HEK293 (cell line): ENCODE data around the gene STON2.

Source experiments
- CTCF ChIA-PET: fragments of 350-600 bp; formaldehyde crosslinking; extraction: SDS; loops from one replicate; lab custom pipeline; 2021; ENCODE audit warnings: antibody characterized with exemption; lab: Yijun Ruan, JAX
- POLR2A ChIA-PET: fragments of 300-600 bp; formaldehyde crosslinking; extraction: SDS; loops from one replicate; lab custom pipeline; 2020; ENCODE audit warnings: antibody characterized with exemption, inconsistent platforms; lab: Yijun Ruan, JAX
- H3K27ac ChIP-seq: fragments of 200-500 bp; sonication (Bioruptor generic); 2 replicates; pipeline ENCODE4 v1.5.1; 2014; ENCODE audit warnings: low read depth, low read length, control low read depth, inconsistent platforms; ENCODE audit errors: extremely low read depth
- H3K36me3 ChIP-seq, 2 experiments: fragments of 200-500 bp in 1 of 2; sonication (Bioruptor generic) in 1 of 2; 1 replicate in 1 of 2; 2 replicates in 1 of 2; pipeline ENCODE4 v1.5.1; 2014 to 2017; ENCODE audit warnings: inconsistent platforms in 2 of 2, low read length in 2 of 2; ENCODE audit not compliant: control insufficient read depth in 2 of 2, insufficient read depth in 1 of 2
- H3K4me1 ChIP-seq: fragments of 200-500 bp; sonication (Bioruptor generic); 2 replicates; pipeline ENCODE4 v1.5.1; 2014; ENCODE audit warnings: mild to moderate bottlenecking, low read length, inconsistent platforms; ENCODE audit not compliant: control insufficient read depth, insufficient read depth
- H3K4me3 ChIP-seq: 2 replicates; pipeline ENCODE4 v1.5.1; 2011; ENCODE audit warnings: low read depth, mild to moderate bottlenecking, control low read depth, low read length, moderate library complexity
- H3K9me3 ChIP-seq: fragments of 200-500 bp; sonication (Bioruptor generic); 2 replicates; pipeline ENCODE4 v1.5.1; 2014; ENCODE audit warnings: low read depth, low read length, inconsistent platforms; ENCODE audit not compliant: control insufficient read depth, insufficient read depth
- ELK4 ChIP-seq: IDR thresholded peaks from 2 replicates; pipeline ENCODE4 v1.6.1; 2011; ENCODE audit warnings: mild to moderate bottlenecking, low read depth, low read length, borderline replicate concordance
- GFI1B ChIP-seq: fragments of 450-650 bp; formaldehyde crosslinking; IDR thresholded peaks from 2 replicates; pipeline ENCODE4 v1.5.1; 2016; ENCODE audit warnings: missing biosample characterization, missing genetic modification characterization
- KLF17 ChIP-seq: fragments of 450-650 bp; formaldehyde crosslinking; IDR thresholded peaks from 2 replicates; pipeline ENCODE4 v1.5.1; 2016; ENCODE audit warnings: missing biosample characterization, missing genetic modification characterization
- OVOL3 ChIP-seq: fragments of 450-650 bp; formaldehyde crosslinking; IDR thresholded peaks from 2 replicates; pipeline ENCODE4 v1.5.1; 2016; ENCODE audit warnings: missing biosample characterization, missing genetic modification characterization
- ZBTB11 ChIP-seq: fragments of 450-650 bp; formaldehyde crosslinking; conservative IDR thresholded peaks from 2 replicates; pipeline ENCODE4 v1.5.1; 2016; ENCODE audit warnings: low read depth, missing biosample characterization, missing genetic modification characterization
- ZIC2 ChIP-seq: fragments of 450-650 bp; formaldehyde crosslinking; IDR thresholded peaks from 2 replicates; pipeline ENCODE4 v1.5.1; 2016; ENCODE audit warnings: missing biosample characterization, missing genetic modification characterization
- ZNF23 ChIP-seq: fragments of 450-650 bp; formaldehyde crosslinking; IDR thresholded peaks from 2 replicates; pipeline ENCODE4 v1.5.1; 2016; ENCODE audit warnings: missing biosample characterization, missing genetic modification characterization, borderline replicate concordance
- ZNF248 ChIP-seq: fragments of 450-650 bp; formaldehyde crosslinking; IDR thresholded peaks from 2 replicates; pipeline ENCODE4 v1.5.1; 2017; ENCODE audit warnings: missing biosample characterization, missing genetic modification characterization
- ZNF280D ChIP-seq: fragments of 450-650 bp; formaldehyde crosslinking; IDR thresholded peaks from 2 replicates; pipeline ENCODE4 v1.5.1; 2016; ENCODE audit warnings: missing biosample characterization, missing genetic modification characterization
- ZNF341 ChIP-seq: fragments of 450-650 bp; formaldehyde crosslinking; IDR thresholded peaks from 2 replicates; pipeline ENCODE4; 2016; ENCODE audit warnings: low read depth, missing biosample characterization, missing genetic modification characterization
- ZNF433 ChIP-seq: fragments of 450-650 bp; formaldehyde crosslinking; IDR thresholded peaks from 2 replicates; pipeline ENCODE4 v1.5.1; 2016; ENCODE audit warnings: missing biosample characterization, missing genetic modification characterization, low read depth
- ZNF585B ChIP-seq: fragments of 450-650 bp; formaldehyde crosslinking; IDR thresholded peaks from 2 replicates; pipeline ENCODE4 v1.5.1; 2016; ENCODE audit warnings: missing biosample characterization, missing genetic modification characterization
- ZNF624 ChIP-seq: fragments of 450-650 bp; formaldehyde crosslinking; IDR thresholded peaks from 2 replicates; pipeline ENCODE4 v1.5.1; 2017; ENCODE audit warnings: missing biosample characterization, missing genetic modification characterization
- ZNF660 ChIP-seq: fragments of 450-650 bp; IDR thresholded peaks from 2 replicates; pipeline ENCODE4 v1.5.1; 2018; ENCODE audit warnings: missing biosample characterization, mild to moderate bottlenecking, missing genetic modification characterization
- ZNF677 ChIP-seq: fragments of 450-650 bp; IDR thresholded peaks from 2 replicates; pipeline ENCODE4 v1.5.0; 2018; ENCODE audit warnings: missing biosample characterization, mild to moderate bottlenecking, missing genetic modification characterization, moderate library complexity
- ZNF768 ChIP-seq: fragments of 450-650 bp; formaldehyde crosslinking; IDR thresholded peaks from 2 replicates; pipeline ENCODE4 v1.5.1; 2018; ENCODE audit warnings: missing biosample characterization, mild to moderate bottlenecking, missing genetic modification characterization
- TF ChIP-seq, protein P1 (sequence below): fragments of 450-650 bp; formaldehyde crosslinking; IDR thresholded peaks from 2 replicates; pipeline ENCODE4 v1.5.1; 2017; ENCODE audit warnings: missing biosample characterization, missing genetic modification characterization
- TF ChIP-seq, protein P2 (sequence below): fragments of 450-650 bp; formaldehyde crosslinking; IDR thresholded peaks from 2 replicates; pipeline ENCODE4 v1.5.1; 2016; ENCODE audit warnings: missing biosample characterization, missing genetic modification characterization
- TF ChIP-seq, protein P3 (sequence below): fragments of 450-650 bp; formaldehyde crosslinking; IDR thresholded peaks from 2 replicates; pipeline ENCODE4 v1.5.1; 2016; ENCODE audit warnings: missing biosample characterization, missing genetic modification characterization, low read depth

The STON2 gene

DNA sequence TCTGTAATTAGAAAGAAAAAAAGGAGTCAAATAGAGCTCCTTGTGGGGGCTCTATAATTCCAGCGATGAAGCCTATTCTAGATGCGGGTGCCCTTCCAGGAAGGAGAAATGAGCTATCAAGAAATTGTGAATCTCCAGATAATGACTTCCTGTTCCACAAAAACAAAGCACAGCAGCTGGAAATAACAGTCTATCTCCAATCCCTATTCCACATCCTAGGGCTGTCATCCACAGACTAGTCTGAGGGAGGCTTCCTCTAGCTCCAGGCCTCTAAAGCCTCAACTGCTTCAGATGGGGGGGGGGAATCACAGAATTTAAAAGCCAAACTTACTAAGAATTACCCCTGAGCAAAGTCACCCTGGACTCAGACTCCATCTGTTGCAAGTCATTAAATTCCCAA, 102.0 kb downstream of the STON2 start (continued):
- TF ChIP-seq ZNF768 (tag by site-specific recombination), result no peak
- TF ChIP-seq, protein P1, sequence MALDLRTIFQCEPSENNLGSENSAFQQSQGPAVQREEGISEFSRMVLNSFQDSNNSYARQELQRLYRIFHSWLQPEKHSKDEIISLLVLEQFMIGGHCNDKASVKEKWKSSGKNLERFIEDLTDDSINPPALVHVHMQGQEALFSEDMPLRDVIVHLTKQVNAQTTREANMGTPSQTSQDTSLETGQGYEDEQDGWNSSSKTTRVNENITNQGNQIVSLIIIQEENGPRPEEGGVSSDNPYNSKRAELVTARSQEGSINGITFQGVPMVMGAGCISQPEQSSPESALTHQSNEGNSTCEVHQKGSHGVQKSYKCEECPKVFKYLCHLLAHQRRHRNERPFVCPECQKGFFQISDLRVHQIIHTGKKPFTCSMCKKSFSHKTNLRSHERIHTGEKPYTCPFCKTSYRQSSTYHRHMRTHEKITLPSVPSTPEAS (tag by site-specific recombination), result no peak
- TF ChIP-seq ZNF624 (tag by site-specific recombination), result no peak

DNA sequence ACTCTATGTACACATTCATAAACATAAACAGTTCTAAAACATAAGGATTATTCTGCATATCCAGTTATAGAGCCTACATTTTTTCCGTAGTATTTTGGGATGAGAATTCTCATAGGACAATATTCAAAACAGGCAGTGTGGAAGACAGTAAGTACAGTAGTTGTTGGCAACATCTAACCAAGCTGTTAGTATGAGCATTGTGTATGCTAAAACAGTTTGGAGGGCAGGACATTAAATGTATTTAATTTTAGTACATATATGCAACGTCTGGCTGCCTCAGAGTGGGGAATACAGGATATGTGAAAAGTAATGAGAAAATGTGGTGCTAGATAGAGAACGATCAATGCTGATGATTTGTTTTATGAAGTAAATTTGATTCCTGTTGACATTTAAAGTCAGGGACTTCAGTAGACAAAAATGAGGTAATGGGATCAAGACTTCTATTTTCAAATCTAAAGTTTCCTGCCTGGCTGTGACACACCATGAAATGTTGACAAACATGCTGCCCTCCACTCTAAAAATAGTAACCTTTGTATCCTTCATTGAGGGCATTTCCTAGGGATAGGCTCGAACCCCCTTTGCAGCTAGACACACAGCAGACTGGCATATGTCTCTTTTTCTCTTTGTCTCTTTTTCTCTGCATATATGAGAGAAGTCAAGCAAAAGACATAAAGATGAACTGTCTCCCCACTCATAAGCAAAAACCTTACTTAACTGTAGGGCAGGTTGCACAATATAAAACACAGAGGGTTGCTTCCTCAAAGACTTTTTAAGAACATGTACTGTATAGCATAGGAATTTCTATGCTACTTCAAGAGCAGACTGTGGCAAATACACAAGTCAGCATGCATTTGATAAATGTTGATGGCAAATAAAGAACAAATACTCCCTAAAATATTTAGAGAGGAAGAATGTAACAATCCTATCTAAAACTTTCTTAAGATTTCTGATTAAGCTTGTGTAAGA, 103.9 kb downstream of the STON2 start:
- ChIA-PET POLR2A (no interaction called here), CTCF (no interaction called here)
- H3K27ac ChIP-seq, result no peak overlapping the region
- TF ChIP-seq ZNF660 (tag by site-specific recombination) (no peak), ZNF433 (no peak), ELK4 (no peak), ZNF585B (no peak), ZNF341 (tag by site-specific recombination) (no peak), ZNF248 (no peak), ZNF677 (tag by site-specific recombination) (no peak), ZIC2 (tag by site-specific recombination) (no peak), ZNF280D (no peak), OVOL3 (tag by site-specific recombination) (no peak), GFI1B (no peak), ZNF23 (tag by site-specific recombination) (no peak), ZBTB11 (tag by site-specific recombination) (no peak), KLF17 (tag by site-specific recombination) (no peak)
- TF ChIP-seq, protein P2, sequence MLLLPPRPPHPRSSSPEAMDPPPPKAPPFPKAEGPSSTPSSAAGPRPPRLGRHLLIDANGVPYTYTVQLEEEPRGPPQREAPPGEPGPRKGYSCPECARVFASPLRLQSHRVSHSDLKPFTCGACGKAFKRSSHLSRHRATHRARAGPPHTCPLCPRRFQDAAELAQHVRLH (tag by site-specific recombination), result no peak
- TF ChIP-seq, protein P3, sequence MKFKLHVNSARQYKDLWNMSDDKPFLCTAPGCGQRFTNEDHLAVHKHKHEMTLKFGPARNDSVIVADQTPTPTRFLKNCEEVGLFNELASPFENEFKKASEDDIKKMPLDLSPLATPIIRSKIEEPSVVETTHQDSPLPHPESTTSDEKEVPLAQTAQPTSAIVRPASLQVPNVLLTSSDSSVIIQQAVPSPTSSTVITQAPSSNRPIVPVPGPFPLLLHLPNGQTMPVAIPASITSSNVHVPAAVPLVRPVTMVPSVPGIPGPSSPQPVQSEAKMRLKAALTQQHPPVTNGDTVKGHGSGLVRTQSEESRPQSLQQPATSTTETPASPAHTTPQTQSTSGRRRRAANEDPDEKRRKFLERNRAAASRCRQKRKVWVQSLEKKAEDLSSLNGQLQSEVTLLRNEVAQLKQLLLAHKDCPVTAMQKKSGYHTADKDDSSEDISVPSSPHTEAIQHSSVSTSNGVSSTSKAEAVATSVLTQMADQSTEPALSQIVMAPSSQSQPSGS (tag by site-specific recombination), result no peak
- H3K4me1 ChIP-seq, result no peaks in the 10 kb centered on the region
- no peaks in the 10 kb centered on the region for H3K36me3 ChIP-seq
- H3K9me3 ChIP-seq, result no peaks in the 10 kb centered on the region
- no peak overlapping the region for H3K4me3 ChIP-seq
